SU-DHL-6 (cell line): ENCODE results near the gene CLSTN2.

ENCODE experiments used
- H2AFZ ChIP-seq: fragments of 200-600 bp; sonication (generic); 2 replicates; pipeline ENCODE4 v1.6.1; 2014; ENCODE audit warnings: low read depth, mild to moderate bottlenecking, moderate library complexity, mixed read lengths, antibody characterized with exemption, low read length; ENCODE audit not compliant: severe bottlenecking
- H3F3A ChIP-seq: fragments of 200-600 bp; shearing (Covaris generic); 2 replicates; pipeline ENCODE4 v1.6.0; 2016; ENCODE audit warnings: antibody characterized with exemption, mild to moderate bottlenecking; ENCODE audit not compliant: insufficient read depth
- H3K27ac ChIP-seq: fragments of 200-600 bp; sonication (generic); 2 replicates; pipeline ENCODE4 v1.5.1; 2016; ENCODE audit warnings: low read depth, mild to moderate bottlenecking, low read length, moderate library complexity, mixed read lengths
- H3K27me3 ChIP-seq: fragments of 200-600 bp; sonication (generic), shearing (Covaris generic); 2 replicates; pipeline ENCODE4 v1.6.0; 2014; ENCODE audit warnings: mild to moderate bottlenecking, low read length
- H3K36me3 ChIP-seq: fragments of 200-600 bp; sonication (generic); 2 replicates; pipeline ENCODE4 v1.6.1; 2014; ENCODE audit warnings: mild to moderate bottlenecking, low read length, mixed read lengths
- H3K4me2 ChIP-seq: fragments of 300-600, 200-600 bp; shearing (Covaris generic), sonication (generic); 2 replicates; pipeline ENCODE4 v1.6.0; 2014; ENCODE audit warnings: low read length, low read depth, mild to moderate bottlenecking; ENCODE audit not compliant: poor library complexity, severe bottlenecking
- H3K4me3 ChIP-seq: fragments of 200-600 bp; sonication (generic); 2 replicates; pipeline ENCODE4 v1.5.1; 2014; ENCODE audit warnings: antibody characterized with exemption, low read length, mild to moderate bottlenecking, mixed read lengths; ENCODE audit not compliant: insufficient read depth, poor library complexity, severe bottlenecking
- H3K79me2 ChIP-seq: fragments of 200-600 bp; sonication (generic); 2 replicates; pipeline ENCODE4 v1.6.1; 2014; ENCODE audit warnings: mild to moderate bottlenecking, low read length, moderate library complexity; ENCODE audit not compliant: insufficient read depth
- H3K9ac ChIP-seq: fragments of 200-600 bp; sonication (generic); 2 replicates; pipeline ENCODE4 v1.7.0; 2014; ENCODE audit warnings: mild to moderate bottlenecking, low read length
- H3K9me2 ChIP-seq: fragments of 200-600 bp; sonication (generic); replicated peaks from 2 replicates; pipeline ENCODE4 v1.6.1; 2014; ENCODE audit warnings: low read length; ENCODE audit not compliant: insufficient read depth
- H3K9me3 ChIP-seq: fragments of 200-600 bp; sonication (generic); 2 replicates; pipeline ENCODE4 v1.6.1; 2014; ENCODE audit warnings: low read length, mixed read lengths; ENCODE audit not compliant: insufficient read depth
- H4K20me1 ChIP-seq: fragments of 200-600 bp; sonication (generic); 2 replicates; pipeline ENCODE4 v1.6.1; 2014; ENCODE audit warnings: low read depth, mild to moderate bottlenecking, antibody characterized with exemption, low read length, moderate library complexity, mixed read lengths
- EZH2phosphoT487 ChIP-seq: fragments of 200-600 bp; sonication (generic), shearing (Covaris generic); conservative IDR thresholded peaks from 2 replicates; pipeline ENCODE4 v1.6.1; 2018; ENCODE audit warnings: mild to moderate bottlenecking, antibody characterized with exemption, low read length, moderate library complexity, mixed read lengths
- TF ChIP-seq, protein P1 (sequence below): fragments of 200-600 bp; sonication (generic); IDR thresholded peaks from one replicate; pipeline ENCODE4 v1.5.1; 2017; ENCODE audit warnings: antibody characterized with exemption, mild to moderate bottlenecking, low read length, moderate library complexity; ENCODE audit not compliant: insufficient read depth, poor library complexity, severe bottlenecking

Gene CLSTN2

DNA sequence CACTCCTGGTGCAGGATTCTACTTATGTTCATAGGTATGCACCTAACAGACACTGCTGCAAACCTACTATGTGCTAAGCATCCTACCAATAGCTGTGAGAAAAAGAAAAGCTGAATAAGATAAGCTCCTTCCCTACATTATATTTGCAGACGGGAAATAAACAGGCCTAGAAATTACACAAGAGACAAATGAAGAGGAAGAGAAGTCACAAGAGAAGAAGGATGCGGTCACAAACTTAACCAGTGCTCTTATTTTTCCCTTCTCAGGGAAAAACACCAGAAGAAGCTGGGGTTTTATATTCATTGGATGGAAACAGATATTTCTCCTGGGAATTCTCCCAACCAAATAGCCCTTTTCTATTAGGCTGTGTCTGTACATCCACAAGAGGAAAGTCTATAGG is 633.1 kb downstream of the CLSTN2 start:
- Histone ChIP-seq H3K9me3 (no peaks in the 10 kb centered on the region), H3K9me2 (no peaks in the 10 kb centered on the region), H3K27ac (no peak overlapping the region), H4K20me1 (no peaks in the 10 kb centered on the region), H3K36me3 (no peaks in the 10 kb centered on the region), H3K4me2 (no peak overlapping the region), H3K79me2 (no peaks in the 10 kb centered on the region), H3K9ac (no peak overlapping the region), H3F3A (no peaks in the 10 kb centered on the region), H2AFZ (no peak overlapping the region), H3K27me3 (no peaks in the 10 kb centered on the region; the same call in 1 of the 2 replicates), H3K4me3 (no peak overlapping the region)
- TF ChIP-seq EZH2phosphoT487 = no peak
- TF ChIP-seq, protein P1, sequence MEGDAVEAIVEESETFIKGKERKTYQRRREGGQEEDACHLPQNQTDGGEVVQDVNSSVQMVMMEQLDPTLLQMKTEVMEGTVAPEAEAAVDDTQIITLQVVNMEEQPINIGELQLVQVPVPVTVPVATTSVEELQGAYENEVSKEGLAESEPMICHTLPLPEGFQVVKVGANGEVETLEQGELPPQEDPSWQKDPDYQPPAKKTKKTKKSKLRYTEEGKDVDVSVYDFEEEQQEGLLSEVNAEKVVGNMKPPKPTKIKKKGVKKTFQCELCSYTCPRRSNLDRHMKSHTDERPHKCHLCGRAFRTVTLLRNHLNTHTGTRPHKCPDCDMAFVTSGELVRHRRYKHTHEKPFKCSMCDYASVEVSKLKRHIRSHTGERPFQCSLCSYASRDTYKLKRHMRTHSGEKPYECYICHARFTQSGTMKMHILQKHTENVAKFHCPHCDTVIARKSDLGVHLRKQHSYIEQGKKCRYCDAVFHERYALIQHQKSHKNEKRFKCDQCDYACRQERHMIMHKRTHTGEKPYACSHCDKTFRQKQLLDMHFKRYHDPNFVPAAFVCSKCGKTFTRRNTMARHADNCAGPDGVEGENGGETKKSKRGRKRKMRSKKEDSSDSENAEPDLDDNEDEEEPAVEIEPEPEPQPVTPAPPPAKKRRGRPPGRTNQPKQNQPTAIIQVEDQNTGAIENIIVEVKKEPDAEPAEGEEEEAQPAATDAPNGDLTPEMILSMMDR = no peak

DNA sequence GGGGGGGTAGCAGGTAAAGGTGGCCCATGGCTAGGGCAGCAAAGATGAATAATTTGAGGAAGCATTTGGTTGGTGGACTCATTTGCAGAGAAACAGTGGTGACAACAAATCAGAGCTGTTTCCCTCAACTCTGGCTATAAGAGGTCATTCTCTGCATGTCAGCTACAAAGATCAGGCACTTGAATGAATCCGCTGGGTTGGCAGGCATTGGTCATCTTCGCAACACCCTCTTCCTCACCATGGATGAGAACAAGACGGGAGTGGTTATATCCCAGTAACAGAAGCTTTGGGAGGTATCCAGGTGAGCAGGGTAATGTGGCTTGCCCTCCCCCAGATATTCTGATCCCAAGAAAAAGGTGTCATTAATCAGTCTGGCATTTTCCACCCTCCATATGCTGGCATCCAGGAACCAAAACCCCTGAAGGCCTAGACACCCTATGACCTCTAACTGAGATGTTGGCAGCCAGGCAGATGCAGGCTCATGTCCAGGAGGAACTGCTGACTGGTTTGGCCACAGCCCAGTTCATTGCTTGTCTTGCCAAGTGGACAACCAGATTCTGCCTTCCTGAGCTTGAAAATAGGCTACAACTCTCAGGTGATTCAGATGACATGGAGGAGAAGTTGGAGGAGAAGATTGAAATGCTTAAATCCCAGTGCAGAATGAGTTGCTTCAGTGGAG is 634.0 kb downstream of the CLSTN2 start:
- Histone ChIP-seq H4K20me1 (no peaks in the 10 kb centered on the region), H3K4me3 (no peak overlapping the region), H3K4me2 (no peak overlapping the region), H2AFZ (no peak overlapping the region), H3F3A (no peaks in the 10 kb centered on the region), H3K36me3 (no peaks in the 10 kb centered on the region), H3K27me3 (no peaks in the 10 kb centered on the region; the same call in 1 of the 2 replicates), H3K9me3 (no peaks in the 10 kb centered on the region), H3K27ac (no peak overlapping the region), H3K9ac (no peak overlapping the region), H3K9me2 (no peaks in the 10 kb centered on the region), H3K79me2 (no peaks in the 10 kb centered on the region)
- no peak for TF ChIP-seq EZH2phosphoT487
- TF ChIP-seq, protein P1 = no peak

DNA sequence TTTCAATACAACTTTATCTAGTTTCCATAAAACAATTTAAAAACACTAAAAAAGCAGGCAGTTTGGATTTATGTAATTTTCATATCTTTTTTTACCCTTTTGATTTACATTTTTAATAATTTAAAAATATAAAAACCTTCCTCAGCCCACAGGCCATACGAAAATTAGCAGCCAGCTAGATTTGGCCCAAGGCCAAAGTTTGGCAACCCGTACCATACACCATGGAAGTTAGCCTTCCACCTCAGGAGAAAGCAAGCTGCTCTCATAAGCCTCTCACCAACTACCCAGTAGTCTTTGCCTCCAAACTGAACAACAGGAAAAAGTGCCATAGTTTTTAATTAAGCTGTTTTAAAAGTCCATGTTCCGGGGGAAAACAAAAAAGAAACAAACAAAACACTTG is 635.6 kb downstream of the CLSTN2 start:
- H4K20me1 ChIP-seq = no peaks in the 10 kb centered on the region
- H2AFZ ChIP-seq = no peak overlapping the region
- H3K9ac ChIP-seq = no peak overlapping the region
- H3F3A ChIP-seq = no peaks in the 10 kb centered on the region
- H3K9me2 ChIP-seq = no peaks in the 10 kb centered on the region
- no peaks in the 10 kb centered on the region for H3K36me3 ChIP-seq
- H3K79me2 ChIP-seq = no peaks in the 10 kb centered on the region
- H3K27me3 ChIP-seq = no peaks in the 10 kb centered on the region; the same call in 1 of the 2 replicates
- H3K4me3 ChIP-seq = no peak overlapping the region
- no peak overlapping the region for H3K4me2 ChIP-seq
- H3K27ac ChIP-seq = no peak overlapping the region
- H3K9me3 ChIP-seq = no peaks in the 10 kb centered on the region
- no peak for TF ChIP-seq EZH2phosphoT487
- TF ChIP-seq, protein P1 = no peak
